Right cardiac atrium (tissue), 5 donors: Measurements from ENCODE around the gene SIPA1L3. TPM values are rescaled to one million over a fixed set of nuclear protein-coding genes. Genes with fewer than 3 reads are reported as not detected.

Experiments
- ATAC-seq, 2 donors: fragments of 200-7000 bp; cut with Tn5 transposase; one replicate each; pipeline versions ENCODE4 v1.8.0 to v1.9.1; 2020; ENCODE audit warnings: moderate library complexity in 2 of 2, mild to moderate bottlenecking in 1 of 2
- DNase-seq, 3 donors: peaks; one replicate each; pipeline ENCODE4 v3.0.0-alpha.2; 2020
- H3K27ac ChIP-seq: one replicate; pipeline ENCODE4 v1.5.1; 2013; ENCODE audit warnings: mild to moderate bottlenecking, low read length, control low read depth, moderate library complexity
- H3K27me3 ChIP-seq: one replicate; pipeline ENCODE4 v1.6.1; 2013; ENCODE audit not compliant: control insufficient read depth, insufficient read depth
- H3K4me1 ChIP-seq: one replicate; pipeline ENCODE4 v1.6.1; 2013; ENCODE audit warnings: low read length; ENCODE audit not compliant: control insufficient read depth, insufficient read depth
- H3K4me3 ChIP-seq: one replicate; pipeline ENCODE4 v1.5.1; 2013; ENCODE audit warnings: low read length, control low read depth
- H3K9me3 ChIP-seq: one replicate; pipeline ENCODE4 v1.6.1; 2013; ENCODE audit warnings: low read length; ENCODE audit not compliant: control insufficient read depth
- WGBS: extraction: QIAGEN DNeasy Blood & Tissue Kit; methylation state at CpG from one replicate; pipeline ENCODE4 v1.1.7; 2013; 5-methylcytosine and 5-hydroxymethylcytosine counted together
- intact Hi-C, 4 donors: fragments of 100-400 bp; cut with DNase I; formaldehyde crosslinking; loops; one replicate each; pipeline versions ENCODE4 v1.11.0 to v1.14.0; 2022 to 2023
- polyA plus RNA-seq: library from polyadenylated mRNA; stranded (reverse); fragments of 200-250 nt; gene quantifications from one replicate; pipeline ENCODE4 v1.2.3, GENCODE V29; 2013
- total RNA-seq, 4 donors: library from RNA; stranded (reverse); fragmentation: NEBNext Ultra II Directional; extraction: Animal tissue kit (Norgen Biotek cat#: 25700); gene quantifications; one replicate each; pipeline ENCODE4 v1.2.1, GENCODE V29; 2021
- donor health status: healthy with polysubstance abuse.
- donor health status: DM: no; HTN: yes; CAD: no.
- donor health status: DM: no; HTN: no; CAD: no.
- donor health status: DM: no; HTN: yes; CAD: no; lungs with severe emphysema.
- donor health status: DM: yes; HTN: yes; CAD: no.

SIPA1L3 gene
- total and polyA plus RNA-seq, 5 donors = 7.5 to 19.8 (median 10.2) TPM

DNA sequence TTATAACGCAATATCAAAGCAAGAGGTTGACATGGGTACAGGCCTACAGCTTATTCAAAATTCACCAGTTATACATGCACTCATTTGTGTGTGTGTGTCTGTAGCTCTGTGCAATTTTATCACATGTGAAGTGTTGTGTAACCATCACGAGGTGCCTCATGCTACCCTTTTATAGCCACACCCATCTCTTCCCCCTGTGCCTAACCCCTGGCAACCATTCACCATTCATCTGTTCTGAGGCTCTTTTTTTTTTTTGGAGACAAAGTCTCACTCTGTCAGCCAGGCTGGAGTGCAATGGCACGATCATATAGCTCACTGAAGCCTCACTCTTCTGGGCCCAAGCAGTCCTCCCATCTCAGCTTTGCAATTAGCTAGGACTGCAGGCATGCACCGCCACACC lies 238.6 kb downstream of the SIPA1L3 start:
- intact Hi-C loops = loop anchor here in 3 of 4 donors (10.0 kb wide), 2 partner anchors 79 to 89 kb away; partner anchors contain the start of gene DPF1 (in 1 of the 3)
- Histone ChIP-seq H3K27me3 (no peaks in the 10 kb centered on the region), H3K9me3 (no peaks in the 10 kb centered on the region), H3K27ac (no peak overlapping the region), H3K4me1 (no peaks in the 10 kb centered on the region), H3K4me3 (no peak overlapping the region)
- no peak for DNase-seq
- peak; percentile 28 to 51 for ATAC-seq
- 67% methylated on average over 4 of the region's 4 CpGs for WGBS

DNA sequence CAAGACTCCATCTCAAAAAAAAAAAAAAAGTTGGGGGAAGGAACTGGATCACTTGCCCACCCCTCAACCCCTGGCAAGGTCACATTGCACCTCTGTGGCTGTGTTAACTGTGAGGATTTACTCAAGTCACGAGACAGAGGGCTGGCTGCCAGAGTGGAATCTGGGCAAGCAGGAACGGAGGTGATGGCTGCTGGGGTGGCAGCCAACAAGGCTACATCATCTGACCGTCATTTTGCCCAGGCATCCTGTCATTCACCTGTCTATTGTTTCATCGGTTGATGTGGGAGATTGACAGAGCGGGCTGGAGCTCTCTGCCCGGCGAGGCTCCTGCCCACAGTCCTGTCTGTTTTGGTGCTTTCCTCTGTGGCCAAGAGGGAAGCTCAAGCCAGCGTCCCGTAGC lies 241.3 kb downstream of the SIPA1L3 start:
- Histone ChIP-seq H3K4me3 (no peak overlapping the region), H3K27ac (no peak overlapping the region)
- ATAC-seq = no peak

DNA sequence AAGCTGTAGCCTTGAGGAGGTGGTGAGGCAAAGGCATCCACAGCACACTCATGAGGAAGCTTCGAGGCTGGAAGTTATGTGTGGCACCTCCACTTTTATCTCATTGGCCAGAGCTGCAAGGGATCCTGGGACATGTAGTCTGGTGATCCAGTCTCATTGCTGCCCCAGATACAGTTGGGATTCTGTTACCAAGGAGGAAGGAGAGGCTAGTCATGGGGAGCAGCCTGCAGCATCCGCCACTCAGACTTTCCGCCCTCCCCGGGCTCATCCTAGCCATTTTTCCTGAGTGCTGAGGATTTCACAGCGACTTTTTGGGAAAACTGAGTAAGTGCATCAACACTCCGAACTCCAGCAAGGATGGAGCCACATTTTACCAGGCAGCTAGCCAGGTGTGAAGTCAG lies 242.7 kb downstream of the SIPA1L3 start:
- no peak for ATAC-seq
- Histone ChIP-seq H3K9me3 (no peaks in the 10 kb centered on the region), H3K4me1 (no peaks in the 10 kb centered on the region), H3K4me3 (no peak overlapping the region), H3K27ac (no peak overlapping the region), H3K27me3 (no peaks in the 10 kb centered on the region)
- intact Hi-C loops = loop anchor here (5.0 to 10.0 kb wide), 3 partner anchors 73 to 85 kb away; partner anchors contain the start of gene DPF1 (in 2 of the 4)
- 76% methylated on average over 6 of the region's 6 CpGs for WGBS
- DNase-seq = no peak

More for the DNA sequence above, 241.3 kb downstream of the SIPA1L3 start:
- H3K27me3 ChIP-seq = no peaks in the 10 kb centered on the region
- intact Hi-C loops = loop anchor here in 3 of 4 donors (10.0 kb wide), 2 partner anchors 76 to 86 kb away; partner anchors contain the start of gene DPF1 (in 1 of the 3)
- no peak for DNase-seq
- H3K9me3 ChIP-seq = no peaks in the 10 kb centered on the region
- no peaks in the 10 kb centered on the region for H3K4me1 ChIP-seq
- 80% methylated on average over 9 of the region's 9 CpGs for WGBS

DNA sequence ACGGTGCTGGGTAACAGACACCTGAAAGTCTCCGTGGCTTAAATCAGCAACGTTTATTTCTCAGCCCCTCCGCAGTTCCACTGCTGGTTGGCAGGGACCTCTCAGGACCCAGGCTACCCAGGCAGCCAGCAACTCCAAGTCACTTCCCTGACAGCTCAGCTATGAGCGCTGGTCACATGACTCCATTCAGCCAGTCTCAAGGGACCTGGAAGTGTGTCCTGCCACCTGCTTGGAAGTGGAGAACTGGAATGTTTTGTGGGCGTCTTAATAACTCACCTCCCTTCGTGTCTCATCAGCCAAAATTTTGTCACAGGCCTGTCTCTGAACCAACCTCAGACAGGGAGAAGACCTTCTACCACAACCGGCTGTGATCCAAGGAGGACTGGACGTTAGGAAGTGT lies 244.2 kb downstream of the SIPA1L3 start:
- DNase-seq = no peak
- Histone ChIP-seq H3K4me1 (no peaks in the 10 kb centered on the region), H3K4me3 (no peak overlapping the region), H3K9me3 (no peaks in the 10 kb centered on the region), H3K27ac (no peak overlapping the region), H3K27me3 (no peaks in the 10 kb centered on the region)
- intact Hi-C loops = loop anchor here in 1 of 4 donors (5.0 kb wide), 1 partner anchor 71 kb away; the partner anchor contains the start of gene DPF1
- 92% methylated on average over 9 of the region's 9 CpGs for WGBS
- no peak for ATAC-seq

DNA sequence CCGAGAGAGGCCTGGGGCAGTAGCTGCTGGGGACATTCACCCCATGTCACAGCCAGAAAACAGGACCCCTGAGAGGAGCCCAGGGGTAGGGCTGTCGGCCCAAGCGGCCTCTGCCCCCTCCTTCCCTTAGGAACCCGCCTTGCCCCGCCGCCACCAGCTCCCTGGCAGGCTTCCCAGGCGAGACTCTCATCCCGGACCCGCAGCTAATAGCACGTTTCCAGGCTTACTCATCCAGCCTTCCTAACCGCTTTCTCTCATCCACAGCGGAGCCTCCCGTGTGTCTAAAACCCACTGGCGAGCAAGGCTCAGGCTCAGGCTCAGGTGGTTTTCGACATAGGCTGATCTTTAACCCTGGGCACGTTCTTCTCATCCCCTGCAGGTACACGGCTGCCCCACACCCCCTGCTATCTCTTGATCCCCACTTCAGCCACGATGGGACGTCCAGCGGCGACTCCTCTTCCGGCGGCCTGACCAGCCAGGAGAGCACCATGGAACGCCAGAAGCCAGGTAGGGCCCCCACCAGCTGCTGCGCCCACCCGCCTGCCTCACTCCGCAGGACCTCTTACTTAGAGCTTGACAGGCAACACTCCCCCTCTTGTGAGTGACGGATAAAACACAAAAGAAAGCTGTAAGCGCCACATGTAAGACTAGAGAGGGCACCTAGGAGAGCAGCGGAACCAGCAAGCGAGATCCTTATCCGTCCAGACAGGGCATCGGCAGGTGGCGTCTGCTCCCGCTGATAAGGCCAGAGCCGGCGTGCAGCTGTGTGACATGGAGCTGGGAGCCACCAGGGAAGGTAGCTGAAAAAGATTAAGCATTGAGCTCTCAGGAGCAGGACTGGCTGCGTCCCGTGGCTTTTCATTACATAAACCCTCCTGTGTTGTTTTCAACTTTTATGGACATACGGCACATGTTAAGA lies 245.7 kb downstream of the SIPA1L3 start:
- DNase-seq (no peak), ATAC-seq (no peak)
- Histone ChIP-seq H3K4me3 (no peak overlapping the region), H3K4me1 (no peaks in the 10 kb centered on the region), H3K27ac (no peak overlapping the region), H3K27me3 (no peaks in the 10 kb centered on the region), H3K9me3 (no peaks in the 10 kb centered on the region)
- 80% methylated on average over 40 of the region's 40 CpGs for WGBS
- intact Hi-C loops = loop anchor here in 1 of 4 donors (5.0 kb wide), 1 partner anchor 70 kb away; the partner anchor contains the start of gene DPF1

DNA sequence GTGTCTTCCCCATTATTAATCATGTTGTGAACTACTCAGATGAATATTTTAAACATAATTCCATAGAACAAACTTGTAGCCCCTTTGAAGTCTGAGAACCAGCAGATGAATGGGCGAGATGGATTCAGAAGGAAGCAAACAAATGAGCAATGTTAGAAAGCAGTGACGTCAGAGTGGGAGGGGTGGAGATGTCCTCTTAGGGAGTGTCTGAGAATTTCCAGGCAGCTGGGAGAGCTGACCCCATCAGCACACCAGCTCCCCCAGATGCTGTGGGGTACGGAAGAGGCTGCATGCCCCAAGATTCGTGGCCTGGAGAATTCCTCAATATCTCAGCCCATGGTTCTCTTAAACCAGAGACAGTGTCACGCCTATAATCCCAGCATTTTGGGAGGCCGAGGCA lies 248.4 kb downstream of the SIPA1L3 start:
- Histone ChIP-seq H3K4me3 (no peak overlapping the region), H3K4me1 (no peaks in the 10 kb centered on the region), H3K27me3 (no peaks in the 10 kb centered on the region), H3K27ac (no peak overlapping the region), H3K9me3 (no peaks in the 10 kb centered on the region)
- ATAC-seq = no peak
- 77% methylated on average over 6 of the region's 6 CpGs for WGBS
- DNase-seq = no peak
- intact Hi-C loops = no loop called here

DNA sequence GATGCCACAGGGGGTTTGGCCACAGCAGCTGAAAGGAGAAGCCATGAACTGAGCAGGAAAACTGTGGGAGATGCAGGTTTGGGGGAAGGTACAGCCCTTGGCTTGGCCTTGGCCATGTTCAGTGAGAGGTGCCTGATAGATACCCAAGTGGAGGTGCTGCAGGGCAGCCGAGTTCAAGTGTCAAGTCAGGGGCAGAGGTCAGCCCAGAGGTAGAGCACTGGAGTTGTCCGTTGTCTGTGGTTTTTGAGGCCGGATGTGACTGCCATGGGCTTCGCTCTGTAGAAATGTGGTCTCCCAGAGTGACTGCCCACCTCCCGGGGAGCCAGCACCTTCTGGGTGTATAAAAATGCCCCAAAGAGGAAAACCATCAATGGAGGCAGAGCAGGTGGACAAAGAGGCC lies 251.7 kb downstream of the SIPA1L3 start:
- Histone ChIP-seq H3K27ac (no peak overlapping the region), H3K4me3 (no peak overlapping the region), H3K9me3 (peaks cover 6% of the 10 kb centered on the region), H3K4me1 (no peaks in the 10 kb centered on the region), H3K27me3 (no peaks in the 10 kb centered on the region)
- ATAC-seq (no peak), DNase-seq (no peak)
- 93% methylated on average over 5 of the region's 5 CpGs for WGBS
- intact Hi-C loops = no loop called here

DNA sequence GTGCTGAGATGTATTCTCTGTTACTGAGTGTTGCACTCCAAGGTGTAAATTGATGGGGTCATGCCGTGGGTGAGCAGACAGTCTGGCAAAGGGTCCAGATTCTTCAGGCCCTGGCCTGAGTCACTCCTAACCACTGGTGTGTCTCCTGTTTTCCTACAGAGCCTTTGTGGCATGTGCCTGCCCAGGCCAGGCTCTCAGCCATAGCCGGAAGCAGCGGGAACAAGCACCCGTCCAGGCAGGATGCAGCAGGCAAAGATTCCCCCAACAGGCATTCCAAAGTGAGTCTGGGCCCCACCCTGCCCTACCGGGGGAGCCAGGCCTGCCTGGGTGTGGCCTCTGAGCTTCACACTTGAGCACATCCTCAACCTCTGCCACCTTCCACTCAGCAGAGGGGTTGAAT lies 255.1 kb downstream of the SIPA1L3 start:
- Histone ChIP-seq H3K4me1 (no peaks in the 10 kb centered on the region), H3K9me3 (peaks cover 6% of the 10 kb centered on the region), H3K4me3 (no peak overlapping the region), H3K27me3 (no peaks in the 10 kb centered on the region), H3K27ac (no peak overlapping the region)
- no peak for ATAC-seq
- intact Hi-C loops = no loop called here
- 93% methylated on average over 5 of the region's 5 CpGs for WGBS
- no peak for DNase-seq

DNA sequence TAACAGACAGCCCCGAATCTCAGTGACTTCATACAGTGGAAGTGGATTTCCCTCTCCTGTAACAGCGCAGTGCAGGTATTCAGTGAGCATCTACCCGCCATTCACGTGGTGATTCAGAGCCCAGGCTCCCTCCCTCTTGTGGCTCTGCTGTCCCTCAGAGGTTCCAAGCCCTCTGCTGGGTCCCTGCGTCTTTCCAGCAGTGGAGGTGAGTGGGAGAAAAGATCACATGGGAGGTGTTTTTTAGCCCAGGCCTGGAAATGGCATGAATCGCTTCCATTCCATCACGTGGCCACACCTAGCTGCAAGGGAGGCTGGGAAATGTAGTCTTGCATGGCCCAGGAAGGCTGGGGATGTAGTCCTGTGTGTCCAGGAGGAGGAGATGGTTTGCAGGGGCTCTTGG lies 255.6 kb downstream of the SIPA1L3 start:
- no peak for DNase-seq
- no peak for ATAC-seq
- WGBS = 98% methylated on average over 7 of the region's 7 CpGs
- intact Hi-C loops = no loop called here
- Histone ChIP-seq H3K9me3 (peaks cover 6% of the 10 kb centered on the region), H3K4me3 (no peak overlapping the region), H3K27me3 (no peaks in the 10 kb centered on the region), H3K27ac (no peak overlapping the region), H3K4me1 (no peaks in the 10 kb centered on the region)

DNA sequence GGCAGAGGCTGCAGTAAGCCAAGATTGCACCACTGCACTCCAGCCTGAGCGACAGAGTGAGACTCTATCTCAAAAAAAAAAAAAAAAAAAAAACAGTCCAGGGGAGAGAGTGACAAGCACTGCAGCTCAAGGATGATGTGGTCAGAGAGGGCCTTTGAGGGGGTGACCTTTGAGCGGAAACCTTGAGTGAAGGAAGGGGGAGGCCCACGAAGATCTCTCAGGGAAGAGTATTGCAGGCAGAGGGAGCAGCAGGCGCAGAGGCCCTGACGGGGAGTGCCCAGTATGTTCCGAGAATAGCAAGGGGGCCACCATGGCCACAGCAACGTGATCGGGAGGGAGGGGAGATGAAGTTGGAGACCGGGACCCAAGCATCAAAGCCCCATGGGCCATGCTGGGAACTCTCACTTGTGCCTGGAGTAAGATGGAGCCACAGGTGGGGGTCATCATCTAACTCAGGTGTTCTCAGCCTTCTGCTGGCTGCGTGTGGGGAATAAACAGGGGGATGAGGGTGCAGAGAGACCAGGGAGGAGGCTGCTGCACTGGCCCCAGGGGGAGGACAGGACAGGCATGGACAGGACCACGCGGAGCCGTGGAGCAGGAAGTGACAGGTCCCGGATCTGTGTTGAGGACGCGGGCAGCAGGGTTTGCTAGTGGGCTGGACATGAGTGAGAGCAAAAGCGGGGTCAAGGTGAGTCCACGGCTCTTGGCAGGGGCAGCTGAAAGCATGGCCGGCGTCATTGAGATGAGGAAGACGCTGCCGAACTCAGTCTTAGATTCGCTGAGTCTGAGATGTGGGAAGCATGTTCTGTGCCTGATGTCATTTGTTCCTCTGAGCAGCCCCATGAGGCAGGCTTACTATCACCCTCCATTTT lies 256.6 kb downstream of the SIPA1L3 start:
- intact Hi-C loops = no loop called here
- H3K4me1 ChIP-seq = no peaks in the 10 kb centered on the region
- ATAC-seq (no peak), DNase-seq (no peak)
- 94% methylated on average over 23 of the region's 23 CpGs for WGBS
- H3K9me3 ChIP-seq = peaks cover 6% of the 10 kb centered on the region
- H3K27ac ChIP-seq = no peak overlapping the region
- no peaks in the 10 kb centered on the region for H3K27me3 ChIP-seq
- H3K4me3 ChIP-seq = no peak overlapping the region

DNA sequence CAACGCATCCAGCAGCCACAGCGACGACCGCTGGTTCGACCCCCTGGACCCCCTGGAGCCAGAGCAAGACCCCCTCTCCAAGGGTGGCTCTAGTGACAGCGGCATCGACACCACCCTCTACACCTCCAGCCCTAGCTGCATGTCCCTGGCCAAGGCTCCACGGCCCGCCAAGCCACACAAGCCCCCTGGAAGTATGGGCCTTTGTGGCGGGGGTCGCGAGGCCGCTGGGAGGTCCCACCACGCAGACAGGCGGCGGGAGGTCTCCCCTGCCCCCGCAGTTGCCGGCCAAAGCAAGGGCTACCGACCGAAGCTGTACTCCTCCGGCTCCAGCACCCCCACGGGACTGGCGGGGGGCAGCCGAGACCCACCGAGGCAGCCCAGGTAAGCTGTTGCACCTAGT lies 257.5 kb downstream of the SIPA1L3 start:
- ATAC-seq = no peak
- Histone ChIP-seq H3K4me3 (no peak overlapping the region), H3K9me3 (peaks cover 6% of the 10 kb centered on the region), H3K27ac (no peak overlapping the region), H3K27me3 (no peaks in the 10 kb centered on the region), H3K4me1 (no peaks in the 10 kb centered on the region)
- 94% methylated on average over 25 of the region's 25 CpGs for WGBS
- intact Hi-C loops = no loop called here
- no peak for DNase-seq
